Activated CD8-positive, alpha-beta memory T cell treated with anti-CD3 and anti-CD28 coated beads, Interleukin-2, amount 50 U/mL, for 1 hour (primary cell): ENCODE results near the gene PDZRN3.

ENCODE experiments used
- DNase-seq: peaks from one replicate; pipeline ENCODE4 v3.0.0-alpha.2; 2020; ENCODE audit errors: extremely low read depth

PDZRN3 gene

GRCh38 chr3:73557986-73558726, 66.6 kb downstream of the PDZRN3 start:
- no peak for DNase-seq

- no peak for DNase-seq
Measured at GRCh38 chr3:73556520-73557372, 68.0 kb downstream of the PDZRN3 start.

GRCh38 chr3:73555076-73555475, 69.7 kb downstream of the PDZRN3 start:
- no peak for DNase-seq

GRCh38 chr3:73552700-73553099, 72.0 kb downstream of the PDZRN3 start:
- DNase-seq = no peak

GRCh38 chr3:73550032-73550431, 74.7 kb downstream of the PDZRN3 start:
- no peak for DNase-seq

- DNase-seq = no peak
Measured at GRCh38 chr3:73549051-73549600, 75.6 kb downstream of the PDZRN3 start.

- no peak for DNase-seq
Measured at GRCh38 chr3:73548436-73548835, 76.3 kb downstream of the PDZRN3 start.

- DNase-seq = no peak
Measured at GRCh38 chr3:73547427-73548248, 77.1 kb downstream of the PDZRN3 start.

- no peak for DNase-seq
Measured at GRCh38 chr3:73546961-73547360, 77.8 kb downstream of the PDZRN3 start.

- no peak for DNase-seq
Measured at GRCh38 chr3:73543412-73543811, 81.3 kb downstream of the PDZRN3 start.

- no peak for DNase-seq
Measured at GRCh38 chr3:73542136-73542535, 82.6 kb downstream of the PDZRN3 start.

- no peak for DNase-seq
Measured at GRCh38 chr3:73540969-73541740, 83.6 kb downstream of the PDZRN3 start.

GRCh38 chr3:73538486-73538885, 86.3 kb downstream of the PDZRN3 start:
- DNase-seq = no peak

- no peak for DNase-seq
Measured at GRCh38 chr3:73536952-73537351, 87.8 kb downstream of the PDZRN3 start.

- no peak for DNase-seq
Measured at GRCh38 chr3:73536336-73536895, 88.3 kb downstream of the PDZRN3 start.

GRCh38 chr3:73535931-73536330, 88.8 kb downstream of the PDZRN3 start:
- no peak for DNase-seq

- DNase-seq = no peak
Measured at GRCh38 chr3:73535137-73535536, 89.6 kb downstream of the PDZRN3 start.

- no peak for DNase-seq
Measured at GRCh38 chr3:73530022-73530396, 94.7 kb downstream of the PDZRN3 start.

- no peak for DNase-seq
Measured at GRCh38 chr3:73529308-73530021, 95.3 kb downstream of the PDZRN3 start.

- no peak for DNase-seq
Measured at GRCh38 chr3:73525591-73525990, 99.2 kb downstream of the PDZRN3 start.
